Uterus (tissue), 2 donors: ENCODE data around the gene ZC4H2.

Experiments
- POLR2A ChIP-seq, 2 donors: fragments of 450-650 bp; IDR thresholded peaks; one replicate each; pipeline ENCODE4 v1.6.1; 2016; ENCODE audit warnings: antibody characterized with exemption in 2 of 2, mild to moderate bottlenecking in 1 of 2, moderate library complexity in 1 of 2
- TF ChIP-seq, protein P1 (sequence below), 4 experiments: fragments of 200-600 bp in 2 of 4; fragments of 450-650 bp in 2 of 4; sonication (generic) in 2 of 4; IDR thresholded peaks; one replicate each; pipeline ENCODE4 v1.5.1; 2016 to 2019; ENCODE audit warnings: antibody characterized with exemption in 4 of 4, mild to moderate bottlenecking in 2 of 4, moderate library complexity in 1 of 4

GRCh38 chrX:64977830-64978229 is 1.6 kb upstream of the ZC4H2 start:
- TF ChIP-seq, protein P1, sequence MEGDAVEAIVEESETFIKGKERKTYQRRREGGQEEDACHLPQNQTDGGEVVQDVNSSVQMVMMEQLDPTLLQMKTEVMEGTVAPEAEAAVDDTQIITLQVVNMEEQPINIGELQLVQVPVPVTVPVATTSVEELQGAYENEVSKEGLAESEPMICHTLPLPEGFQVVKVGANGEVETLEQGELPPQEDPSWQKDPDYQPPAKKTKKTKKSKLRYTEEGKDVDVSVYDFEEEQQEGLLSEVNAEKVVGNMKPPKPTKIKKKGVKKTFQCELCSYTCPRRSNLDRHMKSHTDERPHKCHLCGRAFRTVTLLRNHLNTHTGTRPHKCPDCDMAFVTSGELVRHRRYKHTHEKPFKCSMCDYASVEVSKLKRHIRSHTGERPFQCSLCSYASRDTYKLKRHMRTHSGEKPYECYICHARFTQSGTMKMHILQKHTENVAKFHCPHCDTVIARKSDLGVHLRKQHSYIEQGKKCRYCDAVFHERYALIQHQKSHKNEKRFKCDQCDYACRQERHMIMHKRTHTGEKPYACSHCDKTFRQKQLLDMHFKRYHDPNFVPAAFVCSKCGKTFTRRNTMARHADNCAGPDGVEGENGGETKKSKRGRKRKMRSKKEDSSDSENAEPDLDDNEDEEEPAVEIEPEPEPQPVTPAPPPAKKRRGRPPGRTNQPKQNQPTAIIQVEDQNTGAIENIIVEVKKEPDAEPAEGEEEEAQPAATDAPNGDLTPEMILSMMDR (IDR thresholded peaks at IDR 0.05): no peak
- TF ChIP-seq POLR2A (IDR thresholded peaks at IDR 0.05): no peak
